EL (cell line): ENCODE data around the gene TIFAB.

Experiments
- DNase-seq: peaks from one replicate; pipeline ENCODE4 v3.0.0-alpha.2; 2016

The TIFAB gene

DNA sequence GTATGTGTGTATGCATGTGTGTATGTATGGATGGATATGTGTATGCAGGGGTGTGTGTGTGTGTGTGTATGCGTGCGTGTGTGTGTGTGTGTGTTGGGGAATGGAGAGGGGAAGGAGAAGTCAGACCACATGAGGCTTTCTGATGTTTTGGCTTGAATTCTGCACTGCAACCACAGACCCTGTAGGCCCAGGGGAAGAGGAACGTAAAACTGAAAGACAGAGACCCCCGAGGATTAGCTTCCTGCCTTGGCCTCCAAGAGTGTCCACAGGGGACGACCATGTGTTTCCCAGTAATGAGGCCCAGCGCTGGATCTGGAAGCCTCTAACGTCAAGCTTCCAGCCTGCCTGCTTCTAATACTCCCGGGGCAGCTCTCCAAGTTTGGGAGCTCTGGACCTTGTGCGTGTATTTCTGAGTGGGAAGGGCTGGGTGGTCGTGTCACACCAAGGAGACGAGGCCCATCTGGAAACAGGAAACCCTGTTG, 10.8 kb downstream of the TIFAB start:
- DNase-seq = no peak

DNA sequence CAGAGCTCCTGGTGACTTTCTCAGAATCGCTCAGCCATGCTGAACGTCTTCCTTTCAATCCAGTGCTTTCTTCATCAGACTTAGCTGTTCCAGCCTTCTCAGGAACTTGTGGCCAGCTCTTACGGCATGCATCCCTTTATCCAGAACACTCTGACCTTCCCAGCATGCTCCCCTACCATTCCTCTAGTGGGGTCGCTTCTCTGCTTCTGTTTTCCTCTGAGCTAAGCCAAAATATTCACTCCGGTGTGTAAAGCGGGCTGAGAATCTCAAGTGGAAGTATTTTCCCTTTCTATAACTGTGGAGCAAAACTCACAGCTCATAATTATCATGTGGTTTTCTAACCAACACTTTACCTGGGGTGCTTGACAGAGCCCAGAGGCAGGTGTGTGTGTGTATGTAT, 11.2 kb downstream of the TIFAB start:
- no peak for DNase-seq

DNA sequence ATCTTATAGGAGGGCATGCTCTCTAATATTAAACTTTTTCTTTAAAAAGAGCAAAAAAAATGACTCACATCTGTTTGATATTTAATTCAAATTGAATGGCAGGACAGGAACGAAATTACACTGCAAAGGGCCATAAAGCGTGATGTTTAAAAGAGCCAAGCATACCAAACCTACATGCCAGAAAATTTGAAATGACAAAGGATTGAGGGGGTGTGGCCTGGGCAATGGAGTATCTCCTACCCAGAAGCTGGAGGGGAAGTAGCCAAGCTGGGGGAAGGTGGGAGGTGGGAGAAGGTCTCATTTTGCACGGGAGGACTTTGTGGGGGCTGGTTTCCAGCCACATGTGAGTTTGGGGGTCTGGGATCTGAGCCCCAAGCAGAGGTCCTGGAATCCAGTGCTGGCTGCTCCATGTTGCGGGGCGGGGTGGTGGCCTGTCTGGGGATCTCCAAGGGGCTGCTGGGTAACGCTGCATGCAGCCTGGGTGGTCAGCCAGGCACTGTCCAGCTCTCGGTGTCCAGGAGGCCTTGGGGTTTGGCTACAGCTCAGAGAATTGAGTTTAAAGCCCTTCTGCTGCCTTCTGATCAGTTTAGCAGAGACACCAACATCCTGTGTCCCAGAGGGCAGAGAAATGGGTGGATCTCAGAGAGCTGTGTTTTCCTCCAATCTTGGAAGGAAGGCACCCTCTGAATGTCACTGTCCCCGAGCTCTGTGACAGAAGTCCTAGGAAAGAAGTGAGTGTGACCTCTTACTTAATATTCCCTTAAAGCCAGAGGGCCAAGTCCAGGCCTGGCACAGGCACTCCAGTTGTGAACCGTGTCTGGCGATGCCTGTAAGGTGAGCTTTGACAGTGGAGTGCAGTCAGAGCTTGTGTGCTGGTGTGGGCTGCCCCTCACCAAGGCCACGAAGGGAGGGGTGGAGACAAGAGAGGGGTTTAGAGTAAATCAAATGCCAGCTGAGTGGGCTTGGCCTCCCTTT, 12.6 kb downstream of the TIFAB start:
- DNase-seq = no peak

DNA sequence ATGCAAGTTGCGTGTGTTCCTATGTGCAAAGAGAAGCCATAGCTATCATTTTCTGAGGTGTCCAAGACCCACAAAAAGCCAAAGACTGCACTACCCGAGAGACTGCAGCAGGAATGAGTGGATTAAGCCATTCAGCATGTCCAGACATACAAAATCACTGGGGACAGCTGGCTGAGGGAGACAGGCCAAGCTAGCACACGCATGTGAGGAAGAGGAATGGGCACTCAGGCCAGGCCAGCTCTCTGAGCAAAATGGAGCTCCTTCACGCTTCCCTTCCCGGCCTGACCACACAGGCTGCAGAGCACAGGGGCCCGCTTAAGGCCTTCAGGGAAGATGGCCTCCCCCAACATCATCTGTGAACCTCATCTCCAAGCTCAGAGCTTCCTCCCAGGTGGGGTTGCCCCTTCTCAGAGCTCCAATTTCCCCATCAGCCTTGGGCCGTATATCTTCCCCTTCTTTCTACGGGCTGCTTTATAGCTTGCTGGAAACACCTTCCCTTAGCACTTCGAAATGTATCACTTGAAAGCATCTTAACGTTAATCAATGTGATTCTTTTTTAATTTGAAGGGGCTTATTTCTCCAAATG, 13.4 kb downstream of the TIFAB start:
- DNase-seq = no peak

DNA sequence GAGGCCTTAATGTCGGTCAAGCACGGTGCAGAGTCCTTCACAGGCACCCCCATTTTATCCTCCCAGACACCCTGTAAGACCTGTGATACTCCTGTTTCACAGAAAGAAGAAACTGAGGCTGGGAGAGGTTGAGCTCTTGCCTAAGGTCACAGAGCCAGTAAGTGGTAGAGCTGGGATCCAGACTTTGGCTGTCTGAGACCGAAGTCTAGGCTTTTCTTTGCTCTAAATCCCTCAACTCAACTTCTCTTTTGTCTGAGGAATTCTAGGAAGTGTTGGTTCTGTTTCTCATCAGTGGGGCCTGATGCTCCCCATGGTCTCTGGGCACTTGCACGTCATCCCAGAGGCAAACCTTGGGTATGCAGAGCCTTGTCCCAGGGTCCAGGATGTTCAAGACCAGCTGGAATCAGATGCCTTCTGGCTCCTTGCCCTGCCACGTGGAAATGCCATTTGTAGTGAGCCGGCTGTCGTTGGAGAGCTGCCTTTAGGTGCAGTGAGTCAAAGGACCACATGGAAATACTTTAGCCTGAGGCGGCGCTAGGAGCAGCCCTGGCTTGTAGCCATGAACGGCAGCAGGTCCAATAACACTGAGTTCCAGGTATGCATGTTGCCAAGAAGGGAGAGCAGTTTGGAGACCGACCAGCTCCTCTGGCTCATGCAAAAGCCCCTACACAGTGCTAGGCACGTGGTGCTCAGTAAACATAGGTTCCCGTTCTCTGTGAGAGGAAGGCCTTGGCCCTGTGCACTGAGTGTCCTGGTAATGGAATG, 14.2 kb downstream of the TIFAB start:
- peak; percentile 97 for DNase-seq

DNA sequence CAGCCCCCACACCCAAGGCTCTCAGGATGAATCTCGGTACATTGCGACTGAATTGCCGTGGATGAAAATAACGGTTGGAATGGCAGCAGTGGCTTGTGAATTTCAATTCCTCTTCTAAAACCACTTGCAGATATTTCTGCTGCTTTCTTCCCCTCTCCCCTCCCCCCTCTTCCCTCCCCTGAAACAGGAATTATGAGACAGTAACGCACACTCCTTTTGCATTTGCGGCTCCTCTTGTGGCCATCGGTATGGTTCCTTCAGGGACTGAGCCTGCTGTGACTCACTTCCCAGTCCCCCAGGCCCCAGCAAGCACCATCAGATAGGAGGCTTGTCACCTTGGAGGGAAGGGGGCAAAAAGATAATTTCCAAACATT, 14.7 kb downstream of the TIFAB start:
- DNase-seq = peak; percentile 69

DNA sequence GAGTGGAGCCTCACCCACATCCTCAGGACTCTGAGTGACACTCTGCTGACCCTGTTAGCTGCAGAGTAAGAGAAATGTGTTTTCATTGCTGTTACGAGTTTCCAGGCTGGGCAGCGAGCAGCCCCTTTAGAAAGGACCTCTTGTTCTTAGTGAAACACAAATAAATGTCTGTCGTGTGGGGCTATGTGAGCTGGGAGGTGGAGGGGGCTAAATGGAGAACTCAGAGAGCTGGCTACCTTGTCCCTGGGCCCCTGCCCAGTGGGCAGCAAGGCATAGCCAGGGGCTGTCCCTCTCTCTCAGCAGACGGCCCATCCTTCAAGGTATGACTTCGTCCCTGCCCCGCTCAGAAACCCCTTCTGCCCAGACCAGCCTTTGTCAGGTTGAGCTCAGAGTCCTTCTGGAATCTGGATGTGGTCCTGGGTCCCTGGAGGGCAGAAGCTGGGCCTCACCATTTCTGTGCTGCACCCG, 15.2 kb downstream of the TIFAB start:
- no peak for DNase-seq

DNA sequence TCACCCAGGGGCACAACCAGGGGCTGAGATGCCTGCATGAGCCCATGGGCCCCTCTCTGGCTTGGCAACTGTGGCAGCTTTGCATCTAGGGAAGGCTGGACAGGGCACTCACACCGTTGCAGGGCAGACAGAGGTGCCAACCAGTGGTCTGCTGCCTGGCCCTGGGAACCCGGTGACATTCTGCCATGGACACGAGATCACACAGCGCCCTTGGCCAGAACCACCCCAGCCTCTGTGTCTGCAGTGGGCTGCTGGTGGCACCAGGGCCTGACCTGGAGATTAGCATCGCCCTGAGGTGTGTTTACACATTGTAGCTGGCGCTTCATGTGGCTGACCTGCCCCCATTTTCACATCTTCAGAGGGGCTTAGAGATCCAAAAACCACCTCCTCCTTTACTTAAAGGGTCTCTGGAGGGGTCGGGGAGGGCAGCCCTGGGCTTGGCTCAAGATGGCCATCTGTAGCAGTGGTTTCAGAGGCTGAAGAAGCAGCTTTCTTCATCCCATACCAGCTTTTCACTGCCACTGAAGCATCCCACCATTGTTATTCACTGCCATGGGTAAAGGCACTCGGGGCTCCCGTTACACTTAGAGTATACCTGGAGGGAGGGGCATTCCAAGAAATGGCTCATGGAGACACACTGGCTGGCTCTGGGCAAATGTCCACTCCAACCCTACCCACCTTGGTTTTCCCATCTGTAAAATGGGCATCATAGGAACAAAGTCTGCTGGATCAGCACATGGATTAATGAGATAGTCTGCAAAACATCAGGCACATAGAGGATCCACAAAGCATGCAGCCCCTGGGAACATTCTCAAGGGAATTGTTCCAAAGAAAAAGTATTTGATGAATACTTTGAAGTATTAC, 16.5 kb downstream of the TIFAB start:
- DNase-seq = no peak

DNA sequence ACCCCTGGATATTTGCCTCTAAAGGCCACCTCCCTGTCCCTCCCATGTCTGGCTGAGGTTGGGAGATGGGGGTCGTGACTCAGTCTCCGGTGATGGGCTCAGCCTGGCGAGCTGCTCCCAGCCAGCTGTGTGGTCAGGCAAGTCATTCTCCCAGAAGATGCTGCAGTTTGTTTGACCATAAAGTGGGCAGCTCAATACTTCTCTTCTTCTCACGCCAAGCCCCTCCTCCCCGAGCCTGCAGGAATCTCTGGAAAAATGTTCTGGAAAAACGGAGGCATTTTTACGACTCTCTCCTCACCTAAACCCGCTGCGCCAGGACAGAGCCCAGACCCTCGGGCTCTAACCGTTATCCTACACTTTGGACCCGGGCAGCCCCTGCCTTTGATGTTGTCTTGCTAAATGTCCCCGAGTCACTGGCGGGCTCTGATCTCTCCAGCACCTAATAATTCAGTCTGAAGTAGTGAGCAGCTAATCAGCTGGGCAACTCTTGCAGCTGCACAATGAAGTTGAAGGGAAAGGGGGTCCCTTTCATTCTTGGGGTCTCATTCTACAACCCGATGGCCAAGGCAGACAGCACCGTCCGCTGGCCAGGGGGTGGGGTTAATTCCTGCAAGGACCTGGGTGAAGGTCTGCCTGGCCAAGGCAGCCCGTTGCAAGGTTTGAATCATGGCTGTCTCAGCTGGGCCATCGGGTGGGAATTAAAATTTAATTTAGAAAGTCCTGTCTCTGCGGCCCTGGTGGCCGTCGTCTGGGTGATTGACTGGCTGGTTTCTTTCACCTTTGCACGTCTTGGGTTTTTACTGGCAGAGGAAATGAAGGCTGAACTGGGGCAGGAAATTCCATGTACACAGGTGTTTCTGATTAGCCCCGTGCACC, 17.3 kb downstream of the TIFAB start:
- peak; percentile 66 for DNase-seq

DNA sequence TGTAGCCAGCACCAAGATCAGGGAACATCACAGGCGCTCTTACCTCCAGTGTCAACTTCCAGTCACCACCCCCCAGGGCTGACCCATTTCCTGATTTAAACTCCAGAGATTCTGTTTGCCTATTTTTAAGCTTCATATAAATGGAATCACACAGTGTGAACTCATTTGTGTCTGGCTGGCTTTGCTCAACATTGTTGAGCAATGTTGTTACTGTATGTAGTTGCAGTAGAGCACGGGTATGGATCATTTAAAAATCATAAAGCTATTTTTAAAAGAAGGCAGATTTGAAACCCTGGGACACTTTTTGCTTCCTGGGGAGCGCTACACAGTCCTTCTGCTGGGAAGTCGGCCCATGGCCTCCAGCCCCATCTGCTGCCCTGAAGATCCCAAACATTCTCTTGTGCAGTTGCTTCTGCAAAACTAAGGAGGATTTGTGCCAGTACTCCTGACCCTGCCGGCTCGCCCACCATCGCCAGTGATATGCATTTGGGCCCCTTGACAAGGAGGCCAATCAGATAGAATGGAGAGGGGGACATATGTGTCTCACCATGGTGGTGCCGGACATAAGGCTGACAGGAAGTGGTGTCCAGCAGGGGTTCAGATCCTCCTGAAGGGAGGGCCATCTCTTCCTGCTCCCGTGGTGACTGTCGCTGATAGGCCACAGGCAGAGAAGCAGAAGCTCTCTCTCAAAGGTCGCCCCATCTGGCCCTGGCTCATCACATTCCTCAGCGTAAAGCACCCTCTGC, 18.3 kb downstream of the TIFAB start:
- DNase-seq = peak; percentile 35

DNA sequence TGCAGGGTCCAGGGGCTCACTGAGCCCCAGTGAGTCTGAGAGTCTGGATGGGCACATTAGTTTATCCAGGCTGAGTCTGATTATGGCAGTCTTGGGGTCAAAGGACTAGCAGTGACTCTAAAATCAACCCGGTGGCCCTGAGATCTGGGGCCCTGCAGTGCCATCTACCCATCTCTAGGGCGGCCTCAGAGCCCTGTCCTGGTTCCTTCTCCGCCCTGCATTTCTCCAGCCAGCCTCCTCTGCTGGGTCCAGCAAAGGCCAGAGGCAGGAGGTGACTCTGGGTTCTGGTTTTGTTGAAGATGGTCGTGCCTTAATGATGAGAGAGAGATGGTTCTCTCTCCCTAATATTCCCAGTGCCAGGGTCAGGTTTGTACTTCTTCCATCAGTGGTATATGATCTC, 20.0 kb downstream of the TIFAB start:
- no peak for DNase-seq

DNA sequence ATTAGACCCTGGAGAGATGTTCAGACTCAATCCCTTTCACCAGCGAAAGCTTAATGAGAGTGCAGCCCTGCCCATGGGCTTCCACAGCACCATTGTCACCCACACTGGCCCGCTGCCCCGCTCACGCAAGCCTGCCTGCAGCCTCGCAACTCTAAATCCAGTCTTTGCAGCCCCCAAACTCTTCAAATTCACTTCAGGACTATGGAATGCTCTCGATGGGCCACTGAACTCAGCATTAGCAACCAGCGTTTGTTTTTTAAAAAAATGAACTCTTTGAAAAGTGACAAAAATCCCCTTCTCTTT, 22.1 kb downstream of the TIFAB start:
- no peak for DNase-seq

DNA sequence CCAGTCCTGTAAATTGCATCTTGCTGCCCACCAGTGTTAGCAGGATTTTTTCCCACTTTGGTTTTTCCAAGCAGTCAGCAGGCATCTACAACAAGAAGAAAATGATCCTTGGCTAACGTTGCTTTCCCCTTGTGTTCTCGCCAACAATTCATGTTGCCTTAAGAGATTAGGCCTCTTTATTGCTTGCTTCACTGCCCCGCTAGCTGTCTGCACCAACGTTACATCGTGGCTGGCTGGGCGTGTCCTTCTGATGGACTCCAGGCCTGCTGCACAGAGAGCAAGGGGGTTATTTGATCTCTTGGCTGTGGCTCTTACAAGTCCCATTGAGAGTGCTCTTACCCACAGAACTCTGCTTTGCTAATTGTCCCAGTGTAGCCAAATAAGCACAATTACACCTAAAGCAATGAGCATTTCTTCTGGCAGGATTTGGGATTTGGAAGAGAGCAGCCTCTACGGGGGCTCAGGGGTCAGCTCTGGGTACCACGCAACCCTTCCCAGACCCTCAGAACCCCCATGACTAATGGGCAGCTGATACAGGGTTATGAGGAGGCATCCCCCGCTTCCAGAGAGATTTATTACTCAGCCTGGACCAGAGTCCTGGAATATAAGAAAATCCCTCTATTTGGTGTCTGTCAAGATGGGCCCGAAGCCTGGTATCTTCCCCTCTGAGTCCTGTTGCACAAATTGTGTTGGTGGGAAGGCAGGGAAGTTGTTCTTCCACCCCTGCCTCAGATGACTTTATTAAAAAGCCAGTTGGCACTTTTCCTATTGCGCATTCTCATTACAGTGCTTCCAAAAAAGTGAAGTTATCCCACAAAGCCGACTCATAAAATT, 22.6 kb downstream of the TIFAB start:
- DNase-seq = no peak

DNA sequence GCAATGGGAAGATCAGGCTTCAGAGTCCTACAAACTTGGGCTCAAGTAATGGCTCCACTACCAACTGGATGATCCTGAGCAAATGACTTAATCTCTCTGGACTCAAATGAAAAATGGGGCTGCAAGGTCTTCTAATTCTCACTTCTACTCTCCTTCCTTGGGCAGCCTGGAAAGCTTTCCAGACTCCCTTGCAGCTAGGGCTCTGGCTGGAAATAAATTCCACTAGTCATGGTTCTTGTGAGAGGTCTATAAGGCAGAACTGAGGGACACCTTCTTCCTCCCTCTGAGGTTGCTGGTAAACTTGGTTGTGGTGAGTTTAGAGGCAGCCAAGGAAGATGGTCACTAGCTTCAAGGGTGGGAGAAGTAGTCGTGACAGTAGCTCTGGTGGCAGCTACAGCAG, 23.6 kb downstream of the TIFAB start:
- DNase-seq = no peak

DNA sequence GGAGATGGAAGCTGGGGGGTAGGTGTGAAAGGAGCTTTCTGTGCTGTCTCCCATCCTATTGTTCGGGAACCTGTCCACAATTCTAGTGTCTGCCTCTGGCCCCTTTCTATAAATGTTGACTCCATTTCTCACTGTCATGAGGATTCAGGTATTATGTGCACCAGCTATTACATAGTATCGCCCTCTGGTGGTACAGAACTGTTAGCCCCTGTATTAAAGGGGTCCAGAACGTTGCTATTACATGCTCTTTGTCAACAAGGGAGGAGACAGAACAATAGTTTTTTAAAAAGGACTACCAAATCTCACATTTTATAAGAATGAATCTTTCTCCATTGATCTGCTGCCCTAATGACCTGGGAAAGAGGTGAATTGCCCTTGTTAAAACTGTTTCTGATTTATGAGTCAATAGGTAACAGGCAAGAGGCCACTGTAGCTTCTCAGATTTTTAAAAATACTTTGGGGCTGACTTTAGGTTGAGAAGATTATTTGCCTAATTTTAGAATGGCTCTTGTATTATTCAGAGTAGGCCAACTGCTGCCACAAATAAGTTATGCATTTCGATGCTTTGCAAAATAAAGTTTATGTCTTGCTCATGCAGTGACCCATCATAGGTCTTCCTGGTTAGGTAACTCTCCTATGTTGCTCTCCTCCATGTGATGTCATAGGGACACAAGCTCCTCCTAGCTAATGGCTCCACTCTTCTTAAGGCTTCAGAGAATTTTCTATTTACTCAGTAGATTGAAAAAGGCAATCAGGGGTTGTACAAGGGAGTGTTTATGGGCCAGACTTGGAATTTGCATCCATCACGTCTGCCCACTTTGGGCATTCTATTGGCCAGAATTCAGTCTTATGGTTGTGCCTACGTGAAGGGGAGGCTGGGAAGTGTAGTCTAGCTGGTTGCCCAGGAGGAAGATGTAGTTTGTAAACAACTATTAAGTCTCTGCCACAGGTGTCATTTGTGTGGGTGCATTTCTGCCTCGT, 25.8 kb downstream of the TIFAB start:
- peak; percentile 58 for DNase-seq

DNA sequence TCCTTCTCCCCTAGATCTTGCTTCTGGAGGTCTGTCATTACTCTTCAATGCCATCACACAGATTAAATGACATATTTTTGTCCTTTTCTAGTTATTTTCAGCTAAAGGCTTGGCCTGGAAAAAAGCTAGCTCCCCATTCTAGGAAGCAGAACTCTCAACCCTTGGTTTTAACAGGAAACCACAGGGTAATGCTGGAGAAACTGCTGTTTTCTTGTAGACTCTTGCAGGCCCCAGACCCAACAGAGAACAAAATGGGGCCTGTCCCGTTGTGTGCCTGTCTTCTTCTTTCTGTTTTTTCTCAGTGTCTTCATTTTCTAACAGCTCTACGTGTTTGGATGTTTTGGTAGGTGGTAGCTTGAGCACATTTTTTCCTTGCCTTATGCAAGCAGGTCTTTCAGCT, 26.5 kb downstream of the TIFAB start:
- DNase-seq = no peak

DNA sequence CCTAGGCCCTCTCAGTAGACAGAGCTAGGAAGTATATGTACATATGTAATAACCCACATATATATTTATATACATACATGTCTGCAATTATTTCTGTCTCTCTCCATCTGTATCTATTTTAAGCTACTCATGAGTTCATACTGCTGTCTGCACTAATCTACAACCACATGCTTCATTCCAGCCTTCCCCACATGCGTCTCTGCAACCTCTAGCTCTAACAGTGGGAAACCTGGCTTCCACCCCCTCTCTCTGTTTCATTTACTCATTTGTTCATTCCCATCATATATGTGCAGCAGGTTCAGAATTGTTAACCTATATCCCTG, 28.3 kb downstream of the TIFAB start:
- no peak for DNase-seq

DNA sequence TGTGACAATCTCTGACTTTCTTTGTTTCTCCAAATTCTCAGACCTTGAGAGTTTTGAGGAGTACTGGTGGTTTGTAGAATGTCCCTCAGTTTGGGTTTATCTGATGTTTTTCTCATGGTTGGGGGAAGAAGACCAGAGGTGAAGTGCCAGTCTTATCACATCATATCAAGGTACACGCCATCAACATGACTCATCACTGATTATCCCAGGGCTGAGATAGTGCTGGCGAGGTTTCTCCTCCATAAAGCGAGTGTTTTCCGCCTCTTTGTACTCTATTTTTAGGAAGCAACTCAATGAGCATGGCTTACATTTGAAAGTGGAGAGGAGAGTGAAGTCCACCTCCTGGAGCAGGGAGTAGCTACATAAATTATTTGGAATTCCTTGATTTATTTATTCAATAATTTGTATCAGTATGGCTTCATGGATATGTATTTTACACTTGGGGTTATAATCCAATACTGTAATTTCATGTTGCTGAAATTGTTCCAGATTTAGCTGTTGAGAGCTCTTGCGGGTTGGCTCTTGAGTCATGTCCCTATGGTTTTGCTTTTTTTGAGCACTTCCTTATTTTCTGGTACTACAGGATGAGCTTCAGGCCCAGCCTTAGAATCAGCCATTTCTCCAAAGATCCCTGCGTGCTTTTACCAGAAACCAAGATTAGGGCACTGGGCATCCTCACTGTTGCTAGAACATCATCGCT, 28.9 kb downstream of the TIFAB start:
- DNase-seq = peak; percentile 27
